K562 (cell line): ENCODE measurements around the gene DCTN1. TPM values are rescaled to one million over a fixed set of nuclear protein-coding genes. Genes with fewer than 3 reads are reported as not detected.
A peak's percentile ranks its signal among the peaks of the same experiment; 100 is the strongest.

ENCODE experiments used
- ATAC-seq: fragments of 200-7000 bp; cut with Tn5 transposase; 3 replicates; pipeline ENCODE4 v1.9.1; 2020; ENCODE audit warnings: moderate library complexity
- BruUV-seq: library from RNA; stranded (reverse); fragments of 400-500 nt; replicated peaks from 2 replicates; lab custom pipeline; 2021; lab: Mats Ljungman, UMichigan
- CTCF ChIA-PET: fragments of 300-600 bp; formaldehyde crosslinking; extraction: SDS; loops from one replicate; lab custom pipeline; 2021; ENCODE audit warnings: low intra/inter-chr PET ratio; lab: Yijun Ruan, JAX
- POLR2A ChIA-PET: fragments of 300-600, 350-650 bp; sonication (Branson Sonifier 250); formaldehyde crosslinking; extraction: SDS; loops from one replicate; lab custom pipeline; 2021; ENCODE audit warnings: antibody characterized with exemption, inconsistent platforms; lab: Yijun Ruan, JAX
- DNase-seq, 4 experiments: peaks; one replicate each; pipeline versions ENCODE4 v3.0.0 to v3.0.0-alpha.2; 2011 to 2018; ENCODE audit warnings: low spot score in 3 of 4, mixed read lengths in 3 of 4; ENCODE audit errors: extremely low read depth in 1 of 4
- FAIRE-seq: peaks from 2 replicates; lab custom pipeline; 2011; peaks lifted over from hg19 to GRCh38; lab: Jason Lieb, UNC
- H2AFZ ChIP-seq: 2 replicates; pipeline ENCODE4 v1.6.0; 2011; ENCODE audit warnings: low read depth, low read length, control low read depth, inconsistent platforms
- H3K27ac ChIP-seq: fragments of 200-600 bp; 3 replicates; pipeline ENCODE4 v1.8.0; 2011; ENCODE audit warnings: low read depth, mild to moderate bottlenecking, control low read depth, inconsistent platforms, low read length, moderate library complexity, mixed read lengths; ENCODE audit errors: extremely low read depth
- H3K27me3 ChIP-seq, 2 experiments: fragments of 300-600 bp in 1 of 2; 2 replicates in 1 of 2; 3 replicates in 1 of 2; pipeline versions ENCODE4 v1.6.0 to v1.8.0; 2011; ENCODE audit warnings: inconsistent platforms in 2 of 2, low read length in 2 of 2, mild to moderate bottlenecking in 1 of 2, mixed read lengths in 1 of 2, moderate library complexity in 1 of 2; ENCODE audit not compliant: control insufficient read depth in 2 of 2, insufficient read depth in 2 of 2
- H3K36me3 ChIP-seq: fragments of 300-600 bp; 3 replicates; pipeline ENCODE4 v1.8.0; 2011; ENCODE audit warnings: mild to moderate bottlenecking, low read length, inconsistent platforms; ENCODE audit not compliant: control insufficient read depth, insufficient read depth
- H3K4me1 ChIP-seq, 2 experiments: fragments of 200-600 bp in 1 of 2; replicated peaks in 1 of 2; 2 replicates in 1 of 2; 3 replicates in 1 of 2; pipeline versions ENCODE4 v1.5.1 to v1.8.0; 2011; ENCODE audit warnings: inconsistent platforms in 2 of 2, low read length in 2 of 2, mild to moderate bottlenecking in 1 of 2, mixed read lengths in 1 of 2, moderate library complexity in 1 of 2; ENCODE audit not compliant: control insufficient read depth in 2 of 2, insufficient read depth in 2 of 2
- H3K4me2 ChIP-seq: 2 replicates; pipeline ENCODE4 v1.6.1; 2011; ENCODE audit warnings: low read length, control low read depth, inconsistent platforms, mixed read lengths; ENCODE audit not compliant: insufficient read depth
- H3K4me3 ChIP-seq: fragments of 200-600 bp; sonication (generic), shearing (Covaris generic); 2 replicates; pipeline ENCODE4 v1.5.1; 2016; ENCODE audit warnings: control low read depth, inconsistent platforms
- H3K79me2 ChIP-seq: fragments of 200-600 bp; 3 replicates; pipeline ENCODE4 v1.8.0; 2011; ENCODE audit warnings: low read length, inconsistent platforms; ENCODE audit not compliant: control insufficient read depth, insufficient read depth
- H3K9ac ChIP-seq, 2 experiments: 2 replicates each; pipeline versions ENCODE4 v1.6.0 to v1.6.1; 2011; ENCODE audit warnings: low read depth in 2 of 2, low read length in 2 of 2, control low read depth in 1 of 2, inconsistent platforms in 1 of 2, mild to moderate bottlenecking in 1 of 2, mixed read lengths in 1 of 2; ENCODE audit not compliant: insufficient read depth in 1 of 2
- H3K9me1 ChIP-seq: one replicate; pipeline ENCODE4 v1.6.0; 2011; ENCODE audit warnings: inconsistent platforms, mild to moderate bottlenecking, low read length, moderate library complexity; ENCODE audit not compliant: control insufficient read depth, insufficient read depth
- H3K9me3 ChIP-seq: replicated peaks from 2 replicates; pipeline ENCODE4 v1.5.1; 2011; ENCODE audit warnings: low read depth, low read length, inconsistent platforms; ENCODE audit not compliant: control insufficient read depth, insufficient read depth
- H4K20me1 ChIP-seq: replicated peaks from 2 replicates; pipeline ENCODE4 v1.6.1; 2011; ENCODE audit warnings: low read length, inconsistent platforms, mixed read lengths; ENCODE audit not compliant: control insufficient read depth, insufficient read depth
- CTBP1 ChIP-seq: fragments of 450-650 bp; IDR thresholded peaks from 2 replicates; pipeline ENCODE4 v1.6.1; 2016; ENCODE audit warnings: borderline replicate concordance
- NBN ChIP-seq: fragments of 450-650 bp; IDR thresholded peaks from 2 replicates; pipeline ENCODE4 v1.6.1; 2016; ENCODE audit warnings: low read depth, mild to moderate bottlenecking
- POLR2A ChIP-seq: fragments of 450-650 bp; conservative IDR thresholded peaks from 2 replicates; pipeline ENCODE4 v1.6.1; 2016
- ZNF23 ChIP-seq: fragments of 250-450 bp; sonication (Bioruptor Pico); IDR thresholded peaks from 2 replicates; pipeline ENCODE4 v1.4.0; 2020; ENCODE audit warnings: mild to moderate bottlenecking
- WGBS: fragments of 100-300 bp; shearing (Covaris generic); methylation state at CpG from one replicate; pipeline ENCODE4 v1.1.6; 2016; ENCODE audit warnings: low coverage, mixed read lengths; ENCODE audit not compliant: insufficient coverage; ENCODE audit errors: missing lambda C conversion rate; 5-methylcytosine and 5-hydroxymethylcytosine counted together
- in situ Hi-C: fragments of 300-500 bp; cut with MboI; formaldehyde crosslinking; loops from 4 replicates; pipeline ENCODE4 v1.15.0; 2018; ENCODE audit warnings: inconsistent platforms, mixed read lengths
- intact Hi-C: fragments of 100-400 bp; cut with micrococcal nuclease; formaldehyde crosslinking; loops from 2 replicates; pipeline ENCODE4 v1.14.2; 2022
- polyA plus RNA-seq, 8 experiments: library from polyadenylated mRNA; depleted of rRNA in 4 of 8; stranded (reverse) in 5 of 8; unstranded in 3 of 8; fragments of >200 nt; fragmentation: Nextera tagmentation in 2 of 8; fragmentation: Illumina TruSeq in 1 of 8; extraction: Ambion mirVana in 2 of 8; extraction: Trizol in 1 of 8; gene quantifications; 2 replicates each; pipeline versions ENCODE4 v1.2.1 to v1.2.3, GENCODE V29; 2011 to 2014; ENCODE audit warnings: inconsistent platforms in 1 of 8, missing spikeins in 1 of 8
- total RNA-seq, 7 experiments: library from RNA; depleted of rRNA in 6 of 7; stranded (reverse); fragments of >200 nt in 6 of 7; fragmentation: Illumina TruSeq in 2 of 7; extraction: Trizol in 2 of 7; gene quantifications; 2 replicates each; pipeline versions ENCODE4 v1.2.1 to v1.2.3, GENCODE V29; 2011 to 2021; ENCODE audit warnings: low replicate concordance in 1 of 7
- TF ChIP-seq, protein P1 (sequence below), 2 experiments: fragments of 450-650 bp; formaldehyde crosslinking in 1 of 2; IDR thresholded peaks; 2 replicates each; pipeline versions ENCODE4 v1.4.0 to v1.6.1; 2014 to 2020; ENCODE audit warnings: mild to moderate bottlenecking in 2 of 2, borderline replicate concordance in 1 of 2, low read depth in 1 of 2

The DCTN1 gene
- total and polyA plus RNA-seq, 9 of the 15 experiments (the other 6 are each of a cell fraction or from before 2014, with no cell fraction given): 23.9 to 71.7 (median 45.0) TPM

DNA sequence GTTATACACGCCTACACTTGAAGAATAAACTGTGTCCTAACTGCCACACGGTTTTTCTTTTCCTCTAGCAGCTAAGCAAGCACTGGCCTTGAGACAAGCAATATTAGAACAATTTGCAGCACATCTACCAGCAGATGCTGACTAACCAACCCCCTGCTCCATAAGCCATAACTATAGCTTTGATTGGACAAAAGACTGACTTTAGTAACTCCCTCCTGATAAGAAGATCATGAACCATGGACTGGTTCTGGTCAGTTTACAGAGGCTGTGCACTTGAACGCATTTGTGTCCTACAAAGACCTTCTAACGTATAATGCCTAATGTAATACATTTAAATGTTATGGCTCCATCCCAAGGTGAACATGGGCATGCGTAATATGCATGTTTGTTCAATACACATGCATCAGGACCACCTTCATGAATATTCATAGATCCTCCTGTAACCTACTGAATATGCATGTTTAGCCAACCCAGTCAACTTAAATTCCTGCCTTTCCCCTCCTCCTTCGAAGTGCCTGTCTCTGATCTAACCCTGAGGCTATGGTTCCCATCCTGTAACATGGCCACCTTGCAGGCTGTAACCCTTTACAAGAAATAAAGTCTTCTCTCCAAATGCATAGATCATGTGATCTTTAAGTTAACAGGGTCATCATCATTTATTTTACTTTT is 63.4 kb downstream of the DCTN1 start:
- no peaks in the 10 kb centered on the region for H3K36me3 ChIP-seq
- POLR2A ChIA-PET: interaction anchor here (1.0 to 1.4 kb wide), 3 partner anchors 11 to 118 kb away, joined by 3 read pairs; no protein-coding TSS in a partner anchor
- no peaks in the 10 kb centered on the region for H3K79me2 ChIP-seq
- DNase-seq (peak in 1 of 4 experiments; percentile 14), FAIRE-seq (peak; percentile 56), ATAC-seq (peak; percentile 43; the same call in 2 of the 3 replicates)
- CTCF ChIA-PET: interaction anchor here (0.7 kb wide), 1 partner anchor 68 kb away, joined by 3 read pairs; no protein-coding TSS in a partner anchor
- intact Hi-C loops (no loop called here), in situ Hi-C loops (no loop called here)
- H3K4me1 ChIP-seq: peaks cover 0 to 23% of the 10 kb centered on the region in 2 experiments; a peak in 3 of 5 replicates
- no peak overlapping the region for H3K4me3 ChIP-seq
- H4K20me1 ChIP-seq: no peaks in the 10 kb centered on the region
- WGBS: 16% methylated on average over 6 of the region's 6 CpGs
- no peak overlapping the region for H3K9ac ChIP-seq
- no peaks in the 10 kb centered on the region for H3K9me3 ChIP-seq
- H3K4me2 ChIP-seq: peak overlapping the region; percentile 13; the same call in 1 of the 2 replicates
- H2AFZ ChIP-seq: peak overlapping the region; percentile 29; the same call in 1 of the 2 replicates
- no peaks in the 10 kb centered on the region for H3K27me3 ChIP-seq
- no TSS peak for BruUV-seq
- no peaks in the 10 kb centered on the region for H3K9me1 ChIP-seq
- no peak overlapping the region for H3K27ac ChIP-seq
- no peak for TF ChIP-seq NBN
- TF ChIP-seq, protein P1, sequence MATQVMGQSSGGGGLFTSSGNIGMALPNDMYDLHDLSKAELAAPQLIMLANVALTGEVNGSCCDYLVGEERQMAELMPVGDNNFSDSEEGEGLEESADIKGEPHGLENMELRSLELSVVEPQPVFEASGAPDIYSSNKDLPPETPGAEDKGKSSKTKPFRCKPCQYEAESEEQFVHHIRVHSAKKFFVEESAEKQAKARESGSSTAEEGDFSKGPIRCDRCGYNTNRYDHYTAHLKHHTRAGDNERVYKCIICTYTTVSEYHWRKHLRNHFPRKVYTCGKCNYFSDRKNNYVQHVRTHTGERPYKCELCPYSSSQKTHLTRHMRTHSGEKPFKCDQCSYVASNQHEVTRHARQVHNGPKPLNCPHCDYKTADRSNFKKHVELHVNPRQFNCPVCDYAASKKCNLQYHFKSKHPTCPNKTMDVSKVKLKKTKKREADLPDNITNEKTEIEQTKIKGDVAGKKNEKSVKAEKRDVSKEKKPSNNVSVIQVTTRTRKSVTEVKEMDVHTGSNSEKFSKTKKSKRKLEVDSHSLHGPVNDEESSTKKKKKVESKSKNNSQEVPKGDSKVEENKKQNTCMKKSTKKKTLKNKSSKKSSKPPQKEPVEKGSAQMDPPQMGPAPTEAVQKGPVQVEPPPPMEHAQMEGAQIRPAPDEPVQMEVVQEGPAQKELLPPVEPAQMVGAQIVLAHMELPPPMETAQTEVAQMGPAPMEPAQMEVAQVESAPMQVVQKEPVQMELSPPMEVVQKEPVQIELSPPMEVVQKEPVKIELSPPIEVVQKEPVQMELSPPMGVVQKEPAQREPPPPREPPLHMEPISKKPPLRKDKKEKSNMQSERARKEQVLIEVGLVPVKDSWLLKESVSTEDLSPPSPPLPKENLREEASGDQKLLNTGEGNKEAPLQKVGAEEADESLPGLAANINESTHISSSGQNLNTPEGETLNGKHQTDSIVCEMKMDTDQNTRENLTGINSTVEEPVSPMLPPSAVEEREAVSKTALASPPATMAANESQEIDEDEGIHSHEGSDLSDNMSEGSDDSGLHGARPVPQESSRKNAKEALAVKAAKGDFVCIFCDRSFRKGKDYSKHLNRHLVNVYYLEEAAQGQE (IDR thresholded peaks at IDR 0.05; ENCODE audit: borderline replicate concordance): peak; percentile 52; the same call in 1 of the 2 replicates
- TF ChIP-seq, protein P1 (CRISPR knock-in tag; IDR thresholded peaks at IDR 0.05; ENCODE audit: low read depth): no peak
- no peak for TF ChIP-seq ZNF23 (CRISPR knock-in tag)
- no peak for TF ChIP-seq CTBP1
- TF ChIP-seq POLR2A: peak; percentile 38; the same call in 1 of the 2 replicates
